ENCODE data around the gene CHCHD6.

The CHCHD6 gene

DNA sequence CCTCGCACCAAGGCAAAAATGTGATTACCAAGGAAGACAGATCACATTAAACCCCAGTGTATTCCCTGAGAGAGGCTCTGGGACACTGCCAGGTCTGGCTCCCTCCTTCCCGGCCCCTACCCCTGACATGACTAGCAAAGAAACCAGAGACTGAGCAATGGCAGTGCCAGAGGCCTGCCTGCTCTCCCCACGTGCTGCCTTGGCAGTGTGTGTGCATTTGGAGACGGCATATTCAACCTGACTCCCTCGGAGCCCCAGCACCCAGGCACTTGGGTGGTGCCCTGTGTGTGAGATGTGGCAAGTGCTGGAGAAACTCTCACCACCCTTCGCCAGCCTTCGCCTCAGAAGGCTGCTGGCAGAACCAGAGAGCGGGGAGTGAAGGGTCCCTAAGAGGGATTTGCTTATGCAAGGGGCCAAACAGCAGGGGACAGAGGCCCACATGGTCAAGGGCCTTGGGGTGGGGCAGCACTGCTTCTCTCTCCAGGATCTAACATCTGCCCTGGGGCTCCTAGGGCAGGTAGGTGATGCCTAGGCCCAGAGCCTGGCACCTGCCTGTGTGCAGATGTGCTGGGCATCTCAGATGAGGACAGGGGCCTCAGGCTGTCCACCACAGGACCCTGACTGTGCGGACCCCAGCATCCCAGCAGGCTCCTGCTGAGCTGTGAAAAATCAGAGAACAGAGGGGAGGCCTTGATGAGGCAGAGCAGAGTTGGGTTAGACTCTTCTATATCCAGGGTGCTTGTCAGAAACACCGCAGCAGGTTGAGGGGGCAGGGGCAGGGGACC, 255.3 kb downstream of the CHCHD6 start:
- DNase-seq (ENCODE audit: insufficient read length, low spot score) (no peak), FAIRE-seq (no peak)
- no peak for TF ChIP-seq POLR2A (IDR thresholded peaks at IDR 0.05; ENCODE audit: low read depth, low read length)

DNA sequence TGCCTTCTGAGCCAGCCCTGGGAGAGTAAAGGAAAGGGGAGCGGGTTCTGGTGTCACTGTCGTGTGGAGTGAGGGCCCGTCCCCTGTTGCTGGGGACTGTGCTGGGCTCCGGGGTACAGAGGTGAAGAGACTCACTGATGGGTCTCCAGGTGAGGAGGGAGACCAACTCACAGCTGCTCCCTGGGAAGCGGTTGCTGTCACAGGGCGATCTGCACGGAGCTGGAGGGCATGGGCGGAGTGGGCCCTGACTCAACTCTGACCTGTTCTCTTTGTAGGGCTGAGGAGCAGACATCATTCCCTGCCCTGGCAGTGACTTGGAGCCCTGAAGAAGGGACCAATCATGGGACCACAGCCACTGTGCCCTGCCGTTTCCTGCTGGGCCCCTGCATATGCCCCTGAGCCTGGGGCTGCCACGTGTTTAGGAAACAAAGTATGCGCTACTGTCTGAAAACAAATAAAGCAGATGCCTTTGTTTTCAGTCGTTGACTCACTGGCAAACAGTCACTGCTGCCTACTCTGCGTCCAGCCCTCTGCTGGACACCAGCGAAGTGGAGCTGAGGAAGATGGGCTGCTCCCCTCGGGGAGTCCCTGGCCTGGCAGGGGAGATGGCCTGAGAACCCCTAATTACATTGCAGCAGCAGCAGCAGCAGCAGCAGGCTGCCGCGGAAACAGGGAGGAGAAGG, 256.0 kb downstream of the CHCHD6 start:
- TF ChIP-seq POLR2A (IDR thresholded peaks at IDR 0.05; ENCODE audit: low read depth, low read length), result no peak
- DNase-seq (ENCODE audit: insufficient read length, low spot score) (peak; percentile 61), FAIRE-seq (no peak)

DNA sequence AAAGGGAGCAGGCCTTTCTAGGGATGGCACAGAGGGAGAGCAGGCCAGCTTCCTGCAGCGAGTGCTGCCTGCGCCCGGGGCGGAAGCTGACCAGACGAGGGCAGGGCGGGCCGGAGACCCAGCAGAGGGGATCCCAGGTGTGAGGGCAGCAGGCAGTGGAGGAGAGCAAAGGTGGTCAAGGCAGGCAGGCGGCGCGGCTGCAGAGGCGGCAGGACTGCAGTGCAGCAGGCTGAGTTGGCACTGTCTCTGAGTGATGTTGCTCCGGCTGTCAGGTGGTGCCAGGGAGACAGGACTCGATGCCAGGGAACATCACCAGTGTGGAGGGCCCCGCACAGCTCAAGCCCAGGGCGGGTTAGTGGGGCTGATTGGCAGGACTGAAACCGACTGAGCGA, 256.6 kb downstream of the CHCHD6 start:
- TF ChIP-seq POLR2A (IDR thresholded peaks at IDR 0.05; ENCODE audit: low read depth, low read length), result no peak
- DNase-seq (ENCODE audit: insufficient read length, low spot score) (no peak), FAIRE-seq (no peak)

DNA sequence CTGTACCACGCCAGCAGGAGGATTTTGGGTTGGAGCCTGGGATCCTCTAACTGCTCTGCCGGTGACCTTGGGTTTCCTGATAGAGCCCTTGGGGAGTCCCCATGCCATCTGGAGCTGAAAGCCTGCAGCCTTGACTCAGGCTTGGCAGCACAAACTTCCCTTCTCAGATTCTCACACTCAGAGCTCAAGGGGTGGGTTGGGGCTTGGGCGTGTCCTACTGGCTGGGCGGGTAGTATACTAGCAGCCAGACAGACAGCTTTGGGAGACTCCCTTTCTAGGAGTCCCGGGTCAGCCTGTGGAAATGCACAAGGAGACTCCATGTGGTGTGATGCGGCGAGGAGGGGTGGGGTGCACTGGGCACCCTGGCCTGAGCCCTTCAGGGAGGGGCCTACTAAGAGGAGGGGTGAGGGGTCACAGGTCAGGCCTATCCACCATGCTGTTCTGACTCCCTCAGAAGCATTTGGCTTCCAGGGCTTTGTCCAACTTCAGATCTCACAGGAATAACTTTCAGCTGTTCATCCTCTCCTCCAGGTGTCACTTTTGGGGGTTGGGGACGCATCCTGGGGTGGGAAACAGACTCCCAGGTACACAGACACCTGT, 257.3 kb downstream of the CHCHD6 start:
- FAIRE-seq (peak; percentile 6), DNase-seq (ENCODE audit: insufficient read length, low spot score) (peak; percentile 70)

DNA sequence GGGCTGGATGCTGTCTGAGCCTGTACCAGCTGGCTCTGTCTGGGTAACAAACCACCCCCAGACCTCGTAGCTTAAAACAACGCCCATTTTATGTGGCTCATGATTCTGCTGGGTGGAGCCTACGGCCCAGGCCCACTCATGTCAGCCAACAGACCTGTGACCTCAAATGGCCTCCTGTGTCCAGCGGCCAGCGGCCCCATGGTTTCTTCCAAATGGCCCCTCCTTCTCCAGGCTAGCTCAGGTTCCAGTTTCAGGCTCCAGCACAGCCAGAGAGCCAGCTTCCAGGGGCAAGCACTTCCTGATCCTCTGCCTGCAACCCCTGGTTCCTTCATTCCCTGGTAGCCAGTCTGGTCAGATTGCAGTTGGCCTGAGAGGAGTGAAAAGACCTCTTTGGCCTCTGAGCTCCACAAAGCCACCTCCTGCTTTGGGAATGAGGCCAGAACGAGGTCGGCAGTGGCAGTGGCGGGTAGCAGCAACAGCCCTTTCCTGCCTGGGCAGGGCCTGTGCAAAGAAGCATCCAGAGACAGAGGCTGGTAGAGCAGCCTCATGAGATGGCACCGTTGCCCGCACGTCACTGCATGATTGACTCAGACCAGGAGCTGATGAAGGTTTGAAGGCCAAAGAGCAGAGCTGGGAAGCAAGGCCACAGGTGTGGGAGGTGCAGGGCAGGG, 257.9 kb downstream of the CHCHD6 start:
- no peak for FAIRE-seq
- TF ChIP-seq POLR2A (IDR thresholded peaks at IDR 0.05; ENCODE audit: low read depth, low read length), result no peak

More for the DNA sequence above, 257.3 kb downstream of the CHCHD6 start:
- no peak for TF ChIP-seq POLR2A (IDR thresholded peaks at IDR 0.05; ENCODE audit: low read depth, low read length)

DNA sequence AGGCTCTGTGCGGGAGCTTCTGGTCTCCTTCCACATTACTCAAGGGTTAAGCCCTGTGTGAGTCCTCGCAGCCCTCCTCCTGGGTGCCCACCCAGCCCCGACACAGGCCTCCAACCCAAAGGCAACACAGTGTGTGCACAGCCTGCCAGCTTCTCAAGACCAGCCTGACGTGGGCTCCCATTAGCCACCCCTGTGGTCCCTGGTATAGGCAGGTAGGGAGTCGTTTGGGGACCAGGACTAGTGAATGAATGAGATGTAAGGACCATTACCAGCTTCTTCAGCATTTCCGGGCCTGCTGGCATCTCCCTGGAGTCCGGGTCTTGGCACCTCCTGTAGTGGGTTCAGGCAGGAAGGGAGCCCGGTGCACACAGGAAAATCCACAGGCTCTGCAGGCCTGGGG, 258.7 kb downstream of the CHCHD6 start:
- TF ChIP-seq POLR2A (IDR thresholded peaks at IDR 0.05; ENCODE audit: low read depth, low read length), result no peak
- no peak for DNase-seq (ENCODE audit: insufficient read length, low spot score)
- FAIRE-seq, result no peak

More for the DNA sequence above, 257.9 kb downstream of the CHCHD6 start:
- DNase-seq (ENCODE audit: insufficient read length, low spot score), result no peak

DNA sequence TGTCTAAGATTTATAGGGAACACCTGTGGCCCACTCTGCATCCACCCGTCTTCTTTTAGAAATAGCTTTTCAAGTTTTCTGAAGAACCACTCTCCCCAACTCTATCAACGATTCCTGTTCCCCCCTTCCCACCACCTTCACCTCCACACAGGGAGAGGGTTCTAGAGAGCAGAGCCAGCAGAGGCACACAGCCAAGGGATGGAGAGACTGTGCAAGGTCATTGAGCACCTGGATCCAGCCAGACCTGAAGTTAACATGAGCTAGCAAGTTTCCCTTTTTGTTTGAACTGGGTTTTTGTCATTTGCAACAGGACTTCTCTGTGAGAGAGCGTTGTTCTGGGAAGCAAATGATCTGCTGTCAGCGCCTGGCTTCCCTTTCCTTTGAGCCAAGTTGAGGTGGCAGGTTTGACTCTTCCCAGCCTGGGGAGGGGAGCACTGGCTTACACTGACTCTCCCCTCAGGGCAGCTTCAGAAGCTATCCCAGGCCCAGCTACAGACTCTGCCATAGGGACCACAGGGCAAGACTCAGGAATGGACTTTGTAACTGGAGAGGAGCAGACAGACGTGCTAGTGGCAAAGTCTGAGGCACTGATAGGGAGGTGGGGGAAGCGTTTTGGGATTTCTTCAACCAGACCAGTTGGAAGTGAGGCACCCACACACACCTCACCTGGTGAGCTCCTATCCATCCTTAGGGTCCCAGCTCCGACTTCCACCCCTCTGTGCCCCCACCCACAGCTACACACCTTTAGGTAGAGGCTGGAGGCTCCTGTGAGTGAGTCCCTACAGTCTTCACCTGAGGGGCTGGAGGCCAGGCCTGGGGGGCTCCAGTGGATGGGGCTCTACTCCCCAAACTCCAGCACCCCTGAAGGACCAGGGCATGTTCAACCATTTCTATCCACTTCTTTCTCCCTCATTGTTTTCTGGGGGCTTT, 259.5 kb downstream of the CHCHD6 start:
- DNase-seq (ENCODE audit: insufficient read length, low spot score) (no peak), FAIRE-seq (no peak)
- no peak for TF ChIP-seq POLR2A (IDR thresholded peaks at IDR 0.05; ENCODE audit: low read depth, low read length)

DNA sequence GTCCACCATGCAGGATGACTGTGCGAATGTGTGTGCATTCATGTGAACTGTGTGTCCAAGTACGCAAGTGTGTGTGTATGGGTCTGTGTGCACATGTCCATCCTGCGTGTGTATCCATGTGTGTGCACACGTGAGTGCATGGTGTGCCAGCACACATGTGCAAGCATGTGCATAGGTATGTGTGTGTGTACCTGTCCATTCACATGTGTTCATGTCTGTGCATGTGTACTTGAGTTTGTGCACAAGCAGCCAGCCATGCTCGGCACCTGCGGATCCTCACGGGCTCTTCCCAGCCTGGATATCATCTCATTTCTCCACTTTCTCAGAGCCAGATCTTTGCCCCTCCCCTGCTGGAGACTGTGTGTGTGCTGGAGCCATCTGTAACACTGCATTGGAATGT, 260.2 kb downstream of the CHCHD6 start:
- no peak for TF ChIP-seq POLR2A (IDR thresholded peaks at IDR 0.05; ENCODE audit: low read depth, low read length)
- DNase-seq (ENCODE audit: insufficient read length, low spot score) (no peak), FAIRE-seq (no peak)

DNA sequence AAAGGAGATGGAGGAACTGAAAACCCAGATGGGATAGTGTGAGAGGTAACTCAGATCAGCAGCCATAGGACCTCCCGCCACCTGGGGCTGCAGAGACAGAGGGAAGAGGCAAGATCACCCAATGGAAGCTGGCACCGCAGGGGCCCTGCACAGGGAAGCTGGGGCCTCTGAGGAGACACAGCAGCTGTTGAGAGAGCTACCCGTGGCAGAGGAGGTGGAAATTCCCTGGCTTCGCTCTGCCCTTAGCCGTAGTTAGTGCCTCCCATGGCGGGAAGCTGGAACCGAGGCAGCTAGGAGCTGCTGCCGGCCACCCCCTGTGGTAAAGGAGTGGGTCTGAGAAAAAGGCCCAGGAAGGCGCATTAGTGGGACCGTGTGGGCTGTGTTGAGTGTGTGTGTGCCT, 260.9 kb downstream of the CHCHD6 start:
- no peak for FAIRE-seq
- TF ChIP-seq POLR2A (IDR thresholded peaks at IDR 0.05; ENCODE audit: low read depth, low read length), result no peak
- DNase-seq (ENCODE audit: insufficient read length, low spot score), result no peak

DNA sequence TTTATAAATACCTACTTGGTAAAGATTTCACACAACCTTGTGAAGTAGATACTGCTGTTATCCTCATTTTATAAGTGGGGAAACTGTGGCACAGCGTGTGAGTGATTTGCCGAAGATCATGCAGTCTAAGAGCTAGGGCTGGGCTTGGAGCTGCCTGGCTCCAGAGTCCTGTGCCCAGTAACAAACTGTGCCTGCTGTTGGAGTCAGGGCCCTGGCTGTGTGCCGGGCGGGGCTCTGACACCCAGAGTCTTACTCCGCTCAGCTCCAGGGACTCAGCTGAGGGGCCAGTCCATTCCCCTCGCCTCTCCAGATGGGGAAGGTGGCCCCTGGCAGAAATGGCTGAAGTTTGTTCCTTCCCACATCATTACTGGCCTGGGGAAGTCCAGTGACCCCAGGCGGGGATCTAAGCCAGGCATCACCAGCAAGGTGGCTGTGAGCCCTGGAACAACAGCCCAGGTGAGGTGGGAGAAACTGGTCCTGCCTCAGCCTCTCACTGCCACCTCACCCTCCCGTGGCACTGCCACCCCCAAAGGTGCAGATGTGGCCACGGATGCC, 261.6 kb downstream of the CHCHD6 start:
- FAIRE-seq (no peak), DNase-seq (ENCODE audit: insufficient read length, low spot score) (no peak)
- TF ChIP-seq POLR2A (IDR thresholded peaks at IDR 0.05; ENCODE audit: low read depth, low read length), result no peak

DNA sequence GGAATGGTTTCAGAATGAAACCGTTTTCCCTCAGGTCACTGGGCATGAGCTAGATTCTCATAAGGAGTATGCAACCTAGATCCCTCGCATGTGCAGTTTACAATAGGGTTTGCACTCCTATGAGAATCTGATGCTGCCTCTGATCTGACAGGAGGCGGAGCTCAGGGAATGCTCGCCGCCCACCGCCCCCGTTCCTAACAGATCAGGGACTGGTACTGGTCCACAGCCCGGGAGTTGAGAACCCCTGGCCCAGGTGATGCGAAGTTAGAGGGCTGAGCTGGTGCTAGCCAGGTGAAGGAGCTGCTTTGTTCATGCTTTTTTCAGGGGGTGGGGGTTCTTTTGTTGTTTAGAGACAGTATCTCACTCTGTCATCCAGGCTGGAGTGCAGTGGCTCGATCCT, 263.3 kb downstream of the CHCHD6 start:
- FAIRE-seq (no peak), DNase-seq (ENCODE audit: insufficient read length, low spot score) (no peak)
- TF ChIP-seq POLR2A (IDR thresholded peaks at IDR 0.05; ENCODE audit: low read depth, low read length), result no peak

DNA sequence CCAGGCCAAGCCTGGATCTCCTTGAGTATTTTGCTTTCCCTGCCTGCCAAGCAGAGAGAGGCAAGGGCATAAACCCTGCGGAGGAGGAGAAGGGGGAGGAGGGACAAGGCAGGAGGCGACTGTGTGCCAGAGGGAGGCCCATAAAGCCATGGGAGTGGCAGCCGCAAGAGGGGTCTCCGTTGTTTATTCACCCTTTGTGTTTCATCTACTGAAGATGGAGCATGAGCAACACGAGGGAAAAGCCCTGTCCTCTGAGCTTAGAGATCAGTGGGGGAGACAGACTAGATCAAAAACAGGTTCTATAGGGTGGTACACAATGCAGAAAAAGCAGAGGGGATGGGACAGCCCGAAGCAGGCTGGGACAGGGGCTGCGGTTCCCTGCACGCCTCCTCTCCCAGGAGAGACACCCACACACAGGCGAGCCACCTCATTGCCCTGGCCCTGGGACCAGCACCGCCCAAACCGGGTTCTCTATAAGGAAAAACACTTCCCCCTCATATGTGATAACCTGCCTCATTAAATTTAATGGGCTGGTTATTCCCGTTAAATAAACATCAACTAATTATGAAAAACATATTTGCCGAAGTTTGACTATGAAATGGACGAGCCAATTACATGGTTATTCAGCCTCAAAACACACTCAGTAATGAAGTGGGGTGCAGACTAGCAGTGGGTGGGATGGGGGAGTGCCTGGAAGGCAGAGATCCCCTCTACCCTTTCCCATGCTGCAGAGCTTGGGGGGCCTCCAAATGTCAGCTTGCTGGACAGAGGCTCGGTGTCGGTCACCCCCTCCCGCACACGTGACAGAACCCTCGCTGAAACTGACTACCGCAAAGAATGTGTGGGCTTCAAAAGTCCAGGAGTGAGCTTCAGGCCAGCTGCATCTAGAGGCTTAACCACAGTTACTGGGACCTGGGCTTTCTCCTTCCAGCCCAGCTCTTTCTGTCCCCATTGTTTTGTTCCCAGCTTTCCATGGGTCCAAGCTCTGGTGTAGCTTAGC, 264.7 kb downstream of the CHCHD6 start:
- no peak for TF ChIP-seq POLR2A (IDR thresholded peaks at IDR 0.05; ENCODE audit: low read depth, low read length)
- FAIRE-seq, result no peak
- DNase-seq (ENCODE audit: insufficient read length, low spot score), result no peak

Measured in H54 (cell line).